ENCODE data around the gene ARL3. TPM values are rescaled to one million over a fixed set of nuclear protein-coding genes. Genes with fewer than 3 reads are reported as not detected.
"Not testable (repeated sequence)": the region's sequence is repeated elsewhere in the genome, so short reads cannot be mapped to it uniquely, and the experiment has no call there.

Gene ARL3
- total RNA-seq, 1 donor from 2014 or later: 34.6 TPM

GRCh38 chr10:102696736-102697135, 17.5 kb downstream of the ARL3 start:
- Mint-ChIP-seq H3K4me3 (no peak overlapping the region), H3K4me1 (no peaks in the 10 kb centered on the region), H3K9me3 (no peaks in the 10 kb centered on the region), H3K36me3 (ENCODE audit: low read depth) (peaks cover 16% of the 10 kb centered on the region), H3K27ac (ENCODE audit: unreplicated experiment) (no peak overlapping the region), H3K27me3 (ENCODE audit: low read depth) (no peaks in the 10 kb centered on the region)
- DNase-seq (ENCODE audit: low read depth, low spot score): no peak
- TF ChIP-seq, protein P1, sequence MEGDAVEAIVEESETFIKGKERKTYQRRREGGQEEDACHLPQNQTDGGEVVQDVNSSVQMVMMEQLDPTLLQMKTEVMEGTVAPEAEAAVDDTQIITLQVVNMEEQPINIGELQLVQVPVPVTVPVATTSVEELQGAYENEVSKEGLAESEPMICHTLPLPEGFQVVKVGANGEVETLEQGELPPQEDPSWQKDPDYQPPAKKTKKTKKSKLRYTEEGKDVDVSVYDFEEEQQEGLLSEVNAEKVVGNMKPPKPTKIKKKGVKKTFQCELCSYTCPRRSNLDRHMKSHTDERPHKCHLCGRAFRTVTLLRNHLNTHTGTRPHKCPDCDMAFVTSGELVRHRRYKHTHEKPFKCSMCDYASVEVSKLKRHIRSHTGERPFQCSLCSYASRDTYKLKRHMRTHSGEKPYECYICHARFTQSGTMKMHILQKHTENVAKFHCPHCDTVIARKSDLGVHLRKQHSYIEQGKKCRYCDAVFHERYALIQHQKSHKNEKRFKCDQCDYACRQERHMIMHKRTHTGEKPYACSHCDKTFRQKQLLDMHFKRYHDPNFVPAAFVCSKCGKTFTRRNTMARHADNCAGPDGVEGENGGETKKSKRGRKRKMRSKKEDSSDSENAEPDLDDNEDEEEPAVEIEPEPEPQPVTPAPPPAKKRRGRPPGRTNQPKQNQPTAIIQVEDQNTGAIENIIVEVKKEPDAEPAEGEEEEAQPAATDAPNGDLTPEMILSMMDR (conservative IDR thresholded peaks at IDR 0.05): no peak

- H3K4me1 Mint-ChIP-seq; H3K27ac Mint-ChIP-seq (ENCODE audit: unreplicated experiment); H3K27me3 Mint-ChIP-seq (ENCODE audit: low read depth); H3K9me3 Mint-ChIP-seq; DNase-seq (ENCODE audit: low read depth, low spot score); H3K4me3 Mint-ChIP-seq: not testable (repeated sequence)
- peaks cover 16% of the 10 kb centered on the region for H3K36me3 Mint-ChIP-seq (ENCODE audit: low read depth)
These were observed 18.8 kb downstream of the ARL3 start for GRCh38 chr10:102695401-102695800.

GRCh38 chr10:102691285-102692066, 22.7 kb downstream of the ARL3 start:
- Mint-ChIP-seq H3K4me1 (no peaks in the 10 kb centered on the region), H3K36me3 (ENCODE audit: low read depth) (peaks cover 8% of the 10 kb centered on the region), H3K27ac (ENCODE audit: unreplicated experiment) (no peak overlapping the region), H3K4me3 (no peak overlapping the region), H3K9me3 (no peaks in the 10 kb centered on the region), H3K27me3 (ENCODE audit: low read depth) (no peaks in the 10 kb centered on the region)
- TF ChIP-seq, protein P1 (conservative IDR thresholded peaks at IDR 0.05): no peak
- DNase-seq (ENCODE audit: low read depth, low spot score): no peak

DNA sequence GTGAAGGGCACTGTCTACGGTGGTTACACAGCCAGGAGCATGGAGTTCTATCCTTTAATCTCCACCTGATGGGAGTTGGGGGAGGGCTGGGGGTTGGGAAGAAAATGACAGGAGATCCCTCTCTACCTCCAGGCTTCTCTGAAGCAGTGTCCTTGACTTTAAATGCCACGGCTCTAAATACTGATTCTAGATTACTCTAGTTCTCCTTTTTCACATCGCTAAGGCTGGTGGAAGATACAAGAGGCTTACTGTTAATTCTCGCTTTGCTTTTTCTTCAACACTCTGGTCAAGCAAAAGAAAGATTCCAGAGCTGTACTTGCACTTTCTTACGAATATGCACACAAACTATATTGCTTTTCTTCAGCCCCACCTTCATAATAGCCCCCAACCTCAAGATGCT, 30.5 kb downstream of the ARL3 start:
- no peaks in the 10 kb centered on the region for H3K9me3 Mint-ChIP-seq
- TF ChIP-seq, protein P1 (conservative IDR thresholded peaks at IDR 0.05): no peak

DNA sequence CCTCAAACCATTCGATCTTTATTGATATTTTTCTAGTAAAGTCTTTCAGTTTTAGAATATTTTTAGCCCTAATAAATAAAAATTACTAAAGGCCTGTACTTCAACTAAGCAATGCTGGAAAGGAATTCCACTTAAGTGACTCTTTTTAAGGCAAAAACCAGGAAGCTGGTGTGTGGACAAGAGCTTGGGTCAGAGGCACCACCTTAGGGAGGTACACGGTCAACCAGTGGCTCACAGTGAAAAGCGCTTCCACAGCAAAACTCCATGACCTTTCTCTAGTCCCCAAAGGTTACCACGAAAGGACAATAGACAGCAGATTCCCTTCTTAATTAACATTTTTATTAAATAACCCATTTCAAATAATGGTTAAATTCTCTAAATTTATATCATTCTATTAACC, 31.2 kb downstream of the ARL3 start:
- no peaks in the 10 kb centered on the region for H3K27me3 Mint-ChIP-seq (ENCODE audit: low read depth)
- no peaks in the 10 kb centered on the region for H3K9me3 Mint-ChIP-seq
- H3K36me3 Mint-ChIP-seq (ENCODE audit: low read depth): peaks cover 19% of the 10 kb centered on the region
- peaks cover 33% of the 10 kb centered on the region for H3K4me1 Mint-ChIP-seq
- TF ChIP-seq, protein P1 (conservative IDR thresholded peaks at IDR 0.05): no peak
- no peak overlapping the region for H3K4me3 Mint-ChIP-seq
- DNase-seq (ENCODE audit: low read depth, low spot score): no peak
- no peak overlapping the region for H3K27ac Mint-ChIP-seq (ENCODE audit: unreplicated experiment)

More for the DNA sequence above, 30.5 kb downstream of the ARL3 start:
- Mint-ChIP-seq H3K4me3 (no peak overlapping the region), H3K36me3 (ENCODE audit: low read depth) (peaks cover 21% of the 10 kb centered on the region), H3K4me1 (peaks cover 26% of the 10 kb centered on the region), H3K27me3 (ENCODE audit: low read depth) (no peaks in the 10 kb centered on the region), H3K27ac (ENCODE audit: unreplicated experiment) (no peak overlapping the region)
- no peak for DNase-seq (ENCODE audit: low read depth, low spot score)

- Mint-ChIP-seq H3K36me3 (ENCODE audit: low read depth) (peaks cover 14% of the 10 kb centered on the region), H3K4me3 (no peak overlapping the region), H3K9me3 (no peaks in the 10 kb centered on the region), H3K27ac (ENCODE audit: unreplicated experiment) (no peak overlapping the region), H3K4me1 (peaks cover 39% of the 10 kb centered on the region), H3K27me3 (ENCODE audit: low read depth) (no peaks in the 10 kb centered on the region)
- DNase-seq (ENCODE audit: low read depth, low spot score): no peak
- TF ChIP-seq, protein P1 (conservative IDR thresholded peaks at IDR 0.05): no peak
These were observed 31.8 kb downstream of the ARL3 start for GRCh38 chr10:102682416-102682815.

Data from neural crest cell (in vitro differentiated cells).